ENCODE data around the gene LRTM2. TPM values are rescaled to one million over a fixed set of nuclear protein-coding genes. Genes with fewer than 3 reads are reported as not detected.

The LRTM2 gene
- total RNA-seq, 1 donor from 2014 or later = not detected

GRCh38 chr12:1839956-1840951 is 19.9 kb downstream of the LRTM2 start:
- no peak for DNase-seq (ENCODE audit: extremely low read depth, low read depth, low spot score)

GRCh38 chr12:1840981-1841425 is 20.6 kb downstream of the LRTM2 start:
- DNase-seq (ENCODE audit: extremely low read depth, low read depth, low spot score) = no peak

- DNase-seq (ENCODE audit: extremely low read depth, low read depth, low spot score) = no peak
Observed at GRCh38 chr12:1841586-1842182, 21.3 kb downstream of the LRTM2 start.

GRCh38 chr12:1842183-1842904 is 22.0 kb downstream of the LRTM2 start:
- DNase-seq (ENCODE audit: extremely low read depth, low read depth, low spot score) = no peak

- DNase-seq (ENCODE audit: extremely low read depth, low read depth, low spot score) = no peak
Observed at GRCh38 chr12:1842905-1843640, 22.7 kb downstream of the LRTM2 start.

- no peak for DNase-seq (ENCODE audit: extremely low read depth, low read depth, low spot score)
Observed at GRCh38 chr12:1843641-1844005, 23.3 kb downstream of the LRTM2 start.

GRCh38 chr12:1844223-1844622 is 23.9 kb downstream of the LRTM2 start:
- DNase-seq (ENCODE audit: extremely low read depth, low read depth, low spot score) = no peak

GRCh38 chr12:1844661-1845409 is 24.5 kb downstream of the LRTM2 start:
- DNase-seq (ENCODE audit: extremely low read depth, low read depth, low spot score) = no peak

- no peak for DNase-seq (ENCODE audit: extremely low read depth, low read depth, low spot score)
Observed at GRCh38 chr12:1845427-1845826, 25.1 kb downstream of the LRTM2 start.

GRCh38 chr12:1845886-1846285 is 25.5 kb downstream of the LRTM2 start:
- no peak for DNase-seq (ENCODE audit: extremely low read depth, low read depth, low spot score)

GRCh38 chr12:1846421-1847405 is 26.3 kb downstream of the LRTM2 start:
- DNase-seq (ENCODE audit: extremely low read depth, low read depth, low spot score) = no peak

- no peak for DNase-seq (ENCODE audit: extremely low read depth, low read depth, low spot score)
Observed at GRCh38 chr12:1847411-1847810, 27.0 kb downstream of the LRTM2 start.

- DNase-seq (ENCODE audit: extremely low read depth, low read depth, low spot score) = no peak
Observed at GRCh38 chr12:1848146-1848545, 27.8 kb downstream of the LRTM2 start.

- DNase-seq (ENCODE audit: extremely low read depth, low read depth, low spot score) = no peak
Observed at GRCh38 chr12:1848745-1849144, 28.4 kb downstream of the LRTM2 start.

- peak; percentile 3 for DNase-seq (ENCODE audit: extremely low read depth, low read depth, low spot score)
Observed at GRCh38 chr12:1851151-1851701, 30.9 kb downstream of the LRTM2 start.

- DNase-seq (ENCODE audit: extremely low read depth, low read depth, low spot score) = no peak
Observed at GRCh38 chr12:1852076-1852475, 31.7 kb downstream of the LRTM2 start.

GRCh38 chr12:1853716-1854115 is 33.4 kb downstream of the LRTM2 start:
- DNase-seq (ENCODE audit: extremely low read depth, low read depth, low spot score) = no peak

GRCh38 chr12:1855241-1855640 is 34.9 kb downstream of the LRTM2 start:
- no peak for DNase-seq (ENCODE audit: extremely low read depth, low read depth, low spot score)

All from glomerular endothelial cell (primary cell).